OCI-LY3 (cell line): ENCODE results near the gene SLC25A42.
"Not testable (repeated sequence)": the region's sequence is repeated elsewhere in the genome, so short reads cannot be mapped to it uniquely, and the experiment has no call there.

Experiments
- H2AFZ ChIP-seq: fragments of 200-600, 300-600 bp; shearing (Covaris generic); 2 replicates; pipeline ENCODE4 v1.6.0; 2014; ENCODE audit warnings: antibody characterized with exemption, low read depth, low read length
- H3K27ac ChIP-seq: fragments of 200-600, 300-600 bp; sonication (generic); 2 replicates; pipeline ENCODE4 v1.5.1; 2014; ENCODE audit warnings: mild to moderate bottlenecking, low read length, moderate library complexity, mixed read lengths
- H3K27me3 ChIP-seq: fragments of 200-600, 300-600 bp; sonication (generic); 2 replicates; pipeline ENCODE4 v1.6.1; 2014; ENCODE audit warnings: low read depth, low read length, mixed read lengths
- H3K36me3 ChIP-seq: fragments of 200-600, 300-600 bp; sonication (generic); replicated peaks from 2 replicates; pipeline ENCODE3; 2014; ENCODE audit warnings: low read depth, low read length, mixed read lengths
- H3K4me1 ChIP-seq: fragments of 300-600, 200-600 bp; sonication (generic); 2 replicates; pipeline ENCODE4 v1.6.1; 2014; ENCODE audit warnings: low read length, mixed read lengths
- H3K4me2 ChIP-seq: fragments of 200-600, 300-600 bp; sonication (generic); 2 replicates; pipeline ENCODE4 v1.6.1; 2014; ENCODE audit warnings: low read length, mixed read lengths
- H3K4me3 ChIP-seq: fragments of 300-600, 200-600 bp; sonication (generic); 2 replicates; pipeline ENCODE4 v1.5.1; 2014; ENCODE audit warnings: antibody characterized with exemption, mild to moderate bottlenecking, low read length, moderate library complexity
- H3K79me2 ChIP-seq: fragments of 300-600, 200-600 bp; shearing (Covaris generic); 2 replicates; pipeline ENCODE4 v1.6.1; 2014; ENCODE audit warnings: mild to moderate bottlenecking, low read length, mixed read lengths
- H3K9ac ChIP-seq: fragments of 300-600, 200-600 bp; shearing (Covaris generic); 2 replicates; pipeline ENCODE4 v1.6.0; 2014; ENCODE audit warnings: mild to moderate bottlenecking, low read length, moderate library complexity
- H3K9me3 ChIP-seq: fragments of 200-600, 300-600 bp; shearing (Covaris generic); 2 replicates; pipeline ENCODE4 v1.6.1; 2014; ENCODE audit warnings: low read length, mixed read lengths; ENCODE audit not compliant: insufficient read depth
- H4K20me1 ChIP-seq: fragments of 200-600, 300-600 bp; sonication (generic); 2 replicates; pipeline ENCODE4 v1.6.1; 2016; ENCODE audit warnings: low read length, mixed read lengths; ENCODE audit not compliant: insufficient read depth
- EZH2phosphoT487 ChIP-seq: fragments of 200-600 bp; shearing (Covaris generic); IDR thresholded peaks from 2 replicates; pipeline ENCODE4 v1.6.1; 2018; ENCODE audit warnings: antibody characterized with exemption, mixed run types, low read depth
- TF ChIP-seq, protein P1 (sequence below): fragments of 200-600, 300-600 bp; sonication (generic); IDR thresholded peaks from 2 replicates; pipeline ENCODE4 v1.5.1; 2014; ENCODE audit warnings: antibody characterized with exemption, low read length, low read depth

The SLC25A42 gene

DNA sequence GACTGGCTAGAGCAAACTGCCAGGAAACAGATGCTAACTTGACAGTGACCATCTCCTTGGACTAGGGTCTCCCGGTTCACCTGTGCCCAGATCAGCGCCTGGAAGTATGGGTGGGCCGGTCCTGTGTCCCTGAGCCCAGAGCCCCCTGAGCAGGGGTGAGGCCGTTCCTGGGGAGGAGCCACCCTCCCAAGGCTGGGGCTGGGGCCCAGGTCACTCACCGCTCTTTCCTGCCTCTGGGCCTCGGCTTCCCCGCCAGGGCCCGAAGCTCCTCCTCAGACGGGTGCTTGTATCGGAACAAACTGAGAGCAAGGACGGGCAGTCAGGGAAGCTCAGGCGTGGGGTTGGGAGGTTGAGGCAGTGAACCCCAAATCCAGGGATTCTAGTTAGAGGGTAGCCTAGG, 69.1 kb downstream of the SLC25A42 start:
- H3K4me1 ChIP-seq, result peaks cover 7% of the 10 kb centered on the region
- H3K36me3 ChIP-seq, result peaks cover 40% of the 10 kb centered on the region
- TF ChIP-seq, protein P1, sequence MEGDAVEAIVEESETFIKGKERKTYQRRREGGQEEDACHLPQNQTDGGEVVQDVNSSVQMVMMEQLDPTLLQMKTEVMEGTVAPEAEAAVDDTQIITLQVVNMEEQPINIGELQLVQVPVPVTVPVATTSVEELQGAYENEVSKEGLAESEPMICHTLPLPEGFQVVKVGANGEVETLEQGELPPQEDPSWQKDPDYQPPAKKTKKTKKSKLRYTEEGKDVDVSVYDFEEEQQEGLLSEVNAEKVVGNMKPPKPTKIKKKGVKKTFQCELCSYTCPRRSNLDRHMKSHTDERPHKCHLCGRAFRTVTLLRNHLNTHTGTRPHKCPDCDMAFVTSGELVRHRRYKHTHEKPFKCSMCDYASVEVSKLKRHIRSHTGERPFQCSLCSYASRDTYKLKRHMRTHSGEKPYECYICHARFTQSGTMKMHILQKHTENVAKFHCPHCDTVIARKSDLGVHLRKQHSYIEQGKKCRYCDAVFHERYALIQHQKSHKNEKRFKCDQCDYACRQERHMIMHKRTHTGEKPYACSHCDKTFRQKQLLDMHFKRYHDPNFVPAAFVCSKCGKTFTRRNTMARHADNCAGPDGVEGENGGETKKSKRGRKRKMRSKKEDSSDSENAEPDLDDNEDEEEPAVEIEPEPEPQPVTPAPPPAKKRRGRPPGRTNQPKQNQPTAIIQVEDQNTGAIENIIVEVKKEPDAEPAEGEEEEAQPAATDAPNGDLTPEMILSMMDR, result no peak
- TF ChIP-seq EZH2phosphoT487, result no peak
- no peak overlapping the region for H3K27ac ChIP-seq
- H3K4me2 ChIP-seq, result no peak overlapping the region
- no peaks in the 10 kb centered on the region for H3K27me3 ChIP-seq
- H3K79me2 ChIP-seq, result peaks cover 15% of the 10 kb centered on the region
- no peaks in the 10 kb centered on the region for H4K20me1 ChIP-seq
- no peak overlapping the region for H3K9ac ChIP-seq
- H2AFZ ChIP-seq, result no peak overlapping the region
- no peak overlapping the region for H3K4me3 ChIP-seq
- peaks cover 13% of the 10 kb centered on the region; the same call in 1 of the 2 replicates for H3K9me3 ChIP-seq

DNA sequence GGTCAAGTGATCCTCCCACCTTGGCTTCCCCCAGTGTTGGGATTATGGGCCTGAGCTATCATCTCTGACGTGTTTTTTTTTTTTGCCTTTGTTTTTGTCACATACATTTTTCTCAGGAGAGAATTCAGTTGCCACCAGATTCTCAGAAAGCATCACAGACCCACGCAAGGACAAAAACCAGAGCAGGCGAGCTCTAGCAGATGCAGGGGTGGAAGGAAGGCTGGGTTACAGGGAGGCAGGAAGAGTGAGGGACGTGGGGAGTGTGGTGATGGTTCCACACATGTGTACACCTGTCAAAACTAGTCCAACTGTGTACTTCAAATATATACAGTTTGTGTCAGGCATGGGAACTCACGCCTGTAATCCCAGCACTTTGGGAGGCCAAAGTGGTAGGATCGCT, 70.2 kb downstream of the SLC25A42 start:
- H3K27me3 ChIP-seq, result no peaks in the 10 kb centered on the region
- H3K4me3 ChIP-seq, result no peak overlapping the region

DNA sequence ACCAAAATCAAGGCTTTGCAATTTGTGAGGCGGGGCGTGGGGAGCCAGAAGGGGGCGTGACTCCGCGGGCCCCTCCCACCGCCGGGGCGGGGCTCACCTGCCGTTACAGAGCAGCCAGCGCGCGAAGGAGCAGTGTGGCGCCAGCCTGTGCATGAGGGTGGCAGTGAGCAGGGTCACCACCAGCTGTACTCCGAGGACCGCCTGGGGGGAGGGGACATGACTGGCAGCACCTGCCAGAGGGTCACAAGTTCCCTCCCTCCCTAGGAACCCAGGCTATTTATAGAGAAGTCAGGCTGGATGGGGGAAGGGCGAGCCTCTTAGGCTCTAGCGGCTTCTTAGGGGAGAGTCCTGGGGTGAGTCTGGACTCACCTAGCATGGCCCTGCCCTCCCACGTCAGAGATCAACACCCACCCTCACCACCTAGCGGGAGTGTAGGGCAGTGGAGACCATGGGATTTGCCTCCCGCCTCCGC, 70.9 kb downstream of the SLC25A42 start:
- Histone ChIP-seq H4K20me1 (no peaks in the 10 kb centered on the region), H3K4me3 (no peak overlapping the region), H3K9me3 (peaks cover 13% of the 10 kb centered on the region; the same call in 1 of the 2 replicates), H2AFZ (no peak overlapping the region), H3K36me3 (peaks cover 32% of the 10 kb centered on the region), H3K9ac (no peak overlapping the region), H3K4me2 (no peak overlapping the region), H3K27me3 (no peaks in the 10 kb centered on the region), H3K27ac (no peak overlapping the region), H3K79me2 (peaks cover 17% of the 10 kb centered on the region), H3K4me1 (peaks cover 11% of the 10 kb centered on the region)
- TF ChIP-seq, protein P1, result no peak
- TF ChIP-seq EZH2phosphoT487, result no peak

More for the DNA sequence above, 70.2 kb downstream of the SLC25A42 start:
- Histone ChIP-seq H3K79me2 (peaks cover 17% of the 10 kb centered on the region), H3K4me2 (no peak overlapping the region), H3K9me3 (peaks cover 13% of the 10 kb centered on the region; the same call in 1 of the 2 replicates), H3K36me3 (peaks cover 35% of the 10 kb centered on the region), H2AFZ (no peak overlapping the region), H3K9ac (no peak overlapping the region), H3K27ac (no peak overlapping the region), H4K20me1 (no peaks in the 10 kb centered on the region), H3K4me1 (peaks cover 11% of the 10 kb centered on the region)
- no peak for TF ChIP-seq EZH2phosphoT487
- TF ChIP-seq, protein P1, result no peak

DNA sequence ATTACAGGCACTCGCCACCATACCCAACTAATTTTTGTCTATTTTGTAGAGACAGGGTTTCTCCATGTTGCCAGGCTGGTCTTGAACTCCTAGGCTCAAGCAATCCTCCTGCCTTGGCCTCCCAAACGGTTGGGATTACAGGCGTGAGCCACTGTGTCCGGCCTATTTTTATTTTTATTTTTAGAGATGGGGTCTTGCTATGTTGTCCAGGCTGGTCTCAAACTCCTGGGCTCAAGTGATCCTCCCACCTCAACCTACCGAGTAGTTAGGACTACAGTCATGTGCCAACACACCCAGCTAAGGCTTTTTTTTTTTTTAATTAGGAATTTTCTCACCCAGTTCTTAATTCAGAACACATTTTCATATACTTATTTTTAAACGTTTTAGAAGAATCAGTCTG, 71.9 kb downstream of the SLC25A42 start:
- H3K27me3 ChIP-seq, H3K9ac ChIP-seq: not testable (repeated sequence)

More for the DNA sequence above, 71.9 kb downstream of the SLC25A42 start:
- not testable (repeated sequence) for H3K4me3 ChIP-seq, H2AFZ ChIP-seq, H4K20me1 ChIP-seq, H3K4me2 ChIP-seq, H3K27ac ChIP-seq
- Histone ChIP-seq H3K9me3 (peaks cover 13% of the 10 kb centered on the region; the same call in 1 of the 2 replicates), H3K36me3 (peaks cover 26% of the 10 kb centered on the region), H3K4me1 (peaks cover 11% of the 10 kb centered on the region), H3K79me2 (peaks cover 17% of the 10 kb centered on the region)
